Type B pancreatic cell (in vitro differentiated cells): ENCODE measurements around the gene TRIM6. TPM values are rescaled to one million over a fixed set of nuclear protein-coding genes. Genes with fewer than 3 reads are reported as not detected.
"Not testable (repeated sequence)": the region's sequence is repeated elsewhere in the genome, so short reads cannot be mapped to it uniquely, and the experiment has no call there.

Experiments used
- DNase-seq: peaks from one replicate; pipeline ENCODE4 v3.0.0; 2021; ENCODE audit warnings: mixed read lengths; ENCODE audit not compliant: unreplicated experiment; ENCODE audit errors: extremely low spot score
- H3K27ac Mint-ChIP-seq: 2 replicates; pipeline ENCODE4 v1.8.0; 2021; ENCODE audit warnings: mild to moderate bottlenecking, mixed read lengths
- H3K27me3 Mint-ChIP-seq: 2 replicates; pipeline ENCODE4 v1.8.0; 2021; ENCODE audit warnings: mixed read lengths
- H3K36me3 Mint-ChIP-seq: 2 replicates; pipeline ENCODE4 v1.8.0; 2021; ENCODE audit warnings: mixed read lengths
- H3K4me1 Mint-ChIP-seq: one replicate; pipeline ENCODE4 v1.8.0; 2021; ENCODE audit warnings: mixed read lengths; ENCODE audit not compliant: unreplicated experiment
- H3K4me3 Mint-ChIP-seq: 2 replicates; pipeline ENCODE4 v1.8.0; 2021; ENCODE audit warnings: mild to moderate bottlenecking, mixed read lengths
- H3K9me3 Mint-ChIP-seq: 2 replicates; pipeline ENCODE4 v1.8.0; 2021; ENCODE audit warnings: mixed read lengths
- CTCF ChIP-seq: fragments of 200-600 bp; sonication (generic); conservative IDR thresholded peaks from 2 replicates; pipeline ENCODE4 v1.5.0; 2021; ENCODE audit warnings: antibody characterized with exemption, mild to moderate bottlenecking
- total RNA-seq: library from RNA; stranded (reverse); gene quantifications from 2 replicates; pipeline ENCODE4 v1.2.1, GENCODE V29; 2021; ENCODE audit warnings: low replicate concordance

Gene TRIM6
- total RNA-seq, 1 donor from 2014 or later = 7.5 TPM

GRCh38 chr11:5646139-5646538 is 49.7 kb downstream of the TRIM6 start:
- Mint-ChIP-seq H3K4me3 (no peak overlapping the region), H3K36me3 (peaks cover 7% of the 10 kb centered on the region), H3K9me3 (no peaks in the 10 kb centered on the region), H3K27ac (no peak overlapping the region), H3K4me1 (no peaks in the 10 kb centered on the region), H3K27me3 (no peaks in the 10 kb centered on the region)
- no peak for DNase-seq
- no peak for TF ChIP-seq CTCF

- no peaks in the 10 kb centered on the region for H3K27me3 Mint-ChIP-seq
- peaks cover 14% of the 10 kb centered on the region for H3K9me3 Mint-ChIP-seq
- H3K27ac Mint-ChIP-seq = no peak overlapping the region
- H3K36me3 Mint-ChIP-seq = peaks cover 7% of the 10 kb centered on the region
- H3K4me3 Mint-ChIP-seq = no peak overlapping the region
- H3K4me1 Mint-ChIP-seq = no peaks in the 10 kb centered on the region
- no peak for DNase-seq
- no peak for TF ChIP-seq CTCF
Observed at GRCh38 chr11:5655474-5655873, 59.0 kb downstream of the TRIM6 start.

GRCh38 chr11:5656956-5657355 is 60.5 kb downstream of the TRIM6 start:
- not testable (repeated sequence) for DNase-seq, H3K4me3 Mint-ChIP-seq, H3K27ac Mint-ChIP-seq, H3K27me3 Mint-ChIP-seq, H3K4me1 Mint-ChIP-seq
- Mint-ChIP-seq H3K9me3 (peaks cover 12% of the 10 kb centered on the region), H3K36me3 (peaks cover 16% of the 10 kb centered on the region)

- Mint-ChIP-seq H3K4me1 (no peaks in the 10 kb centered on the region), H3K27ac (no peak overlapping the region), H3K36me3 (peaks cover 20% of the 10 kb centered on the region), H3K4me3 (no peak overlapping the region), H3K27me3 (no peaks in the 10 kb centered on the region), H3K9me3 (peaks cover 6% of the 10 kb centered on the region)
- TF ChIP-seq CTCF = no peak
- no peak for DNase-seq
Observed at GRCh38 chr11:5658318-5658717, 61.9 kb downstream of the TRIM6 start.

Other genes with a start within 250 kb of the TRIM6 start
- not detected in 2 replicates for gene OR51B6, start 245.1 kb upstream of the TRIM6 start, total RNA-seq
- not detected in 2 replicates for gene OR51M1, start 212.8 kb upstream of the TRIM6 start, total RNA-seq
- gene OR51Q1, start 174.5 kb upstream of the TRIM6 start, total RNA-seq = not detected in 2 replicates
- gene OR51I1, start 155.1 kb upstream of the TRIM6 start, total RNA-seq = not detected in 2 replicates
- not detected in 2 replicates for gene OR51I2, start 147.3 kb upstream of the TRIM6 start, total RNA-seq
- gene OR52D1, start 108.0 kb upstream of the TRIM6 start, total RNA-seq = not detected in 2 replicates
- not detected in 2 replicates for gene UBQLN3, start 86.7 kb upstream of the TRIM6 start, total RNA-seq
- gene UBQLNL, start 79.9 kb upstream of the TRIM6 start, total RNA-seq = 0.19 and 0.39 TPM in 2 replicates
- gene OR52H1, start 48.1 kb upstream of the TRIM6 start, total RNA-seq = not detected in 2 replicates
- not detected in 2 replicates for gene OR52B6, start 15.8 kb upstream of the TRIM6 start, total RNA-seq
- gene TRIM34, start 28.4 kb downstream of the TRIM6 start, total RNA-seq = 1.4 and 2.4 TPM in 2 replicates
- 30.0 and 32.3 TPM in 2 replicates for gene TRIM5, start 88.4 kb downstream of the TRIM6 start, total RNA-seq
- 27.4 and 72.5 TPM in 2 replicates for gene TRIM22, start 93.2 kb downstream of the TRIM6 start, total RNA-seq
- gene OR56B1, start 139.8 kb downstream of the TRIM6 start, total RNA-seq = not detected in 2 replicates
- not detected in 2 replicates for gene OR52N4, start 157.6 kb downstream of the TRIM6 start, total RNA-seq
- not detected in 2 replicates for gene OR52N5, start 186.7 kb downstream of the TRIM6 start, total RNA-seq
- not detected in 2 replicates for gene OR52N1, start 194.6 kb downstream of the TRIM6 start, total RNA-seq
- not detected in 2 replicates for gene OR52N2, start 212.3 kb downstream of the TRIM6 start, total RNA-seq
- not detected in 2 replicates for gene OR52E6, start 245.3 kb downstream of the TRIM6 start, total RNA-seq